Suprapubic skin (tissue), 3 donors: Measurements from ENCODE around the gene MYO10.

Source experiments
- CTCF ChIP-seq, 2 donors: fragments of 200-600 bp in 1 of 2; fragments of 450-650 bp in 1 of 2; sonication (generic) in 1 of 2; IDR thresholded peaks; one replicate each; pipeline ENCODE4 v1.5.1; 2016 to 2019; ENCODE audit warnings: antibody characterized with exemption in 2 of 2, mild to moderate bottlenecking in 1 of 2, moderate library complexity in 1 of 2
- EP300 ChIP-seq: sonication (generic); formaldehyde crosslinking; IDR thresholded peaks from one replicate; pipeline ENCODE4 v1.6.1; 2017; ENCODE audit warnings: antibody characterized with exemption
- POLR2A ChIP-seq, 2 donors: fragments of 450-650 bp; IDR thresholded peaks; one replicate each; pipeline ENCODE4 v1.6.1; 2017; ENCODE audit warnings: antibody characterized with exemption in 2 of 2, mild to moderate bottlenecking in 2 of 2, moderate library complexity in 2 of 2

- TF ChIP-seq CTCF (IDR thresholded peaks at IDR 0.05) (no peak), EP300 (no peak), POLR2A (IDR thresholded peaks at IDR 0.05) (no peak)
These were observed 22.6 kb downstream of the MYO10 start for GRCh38 chr5:16913187-16914107.
